Keratinocyte (primary cell): ENCODE measurements around the gene LRRTM1.

ENCODE experiments used
- CTCF ChIP-seq, 3 experiments: IDR thresholded peaks in 1 of 3; conservative IDR thresholded peaks in 1 of 3; optimal IDR thresholded peaks in 1 of 3; 2 replicates in 2 of 3; 3 replicates in 1 of 3; pipeline versions ENCODE3 to v1.5.1; 2011; ENCODE audit warnings: low read length in 3 of 3, mild to moderate bottlenecking in 3 of 3, moderate library complexity in 2 of 3, control low read depth in 1 of 3, inconsistent platforms in 1 of 3; ENCODE audit not compliant: insufficient read depth in 2 of 3; ENCODE audit errors: extremely low read depth in 1 of 3
- EZH2 ChIP-seq: IDR thresholded peaks from one replicate; pipeline ENCODE4 v1.6.1; 2012; ENCODE audit warnings: inconsistent platforms, mild to moderate bottlenecking, low read length, moderate library complexity

GRCh38 chr2:80312282-80312839 lies 7.8 kb upstream of the LRRTM1 start:
- TF ChIP-seq CTCF (optimal IDR thresholded peaks at IDR 0.05 in 1 of 3, IDR thresholded peaks at IDR 0.05 in 1 of 3, conservative IDR thresholded peaks at IDR 0.05 in 1 of 3; ENCODE audit: extremely low read depth in 1 of 3, insufficient read depth in 2 of 3, low read length in 3 of 3), result no peak
- TF ChIP-seq EZH2, result no peak
